CMK (cell line): ENCODE measurements around the gene SDK1.
"Not testable (repeated sequence)": the region's sequence is repeated elsewhere in the genome, so short reads cannot be mapped to it uniquely, and the experiment has no call there.

Source experiments
- DNase-seq: peaks from one replicate; pipeline ENCODE4 v3.0.0-alpha.2; 2010; ENCODE audit warnings: low read depth

The SDK1 gene

GRCh38 chr7:4273566-4274230 is 972.6 kb downstream of the SDK1 start:
- DNase-seq, result no peak

- no peak for DNase-seq
Observed at GRCh38 chr7:4274286-4274685, 973.2 kb downstream of the SDK1 start.

- no peak for DNase-seq
Observed at GRCh38 chr7:4277936-4278335, 976.9 kb downstream of the SDK1 start.

GRCh38 chr7:4279216-4279615 is 978.2 kb downstream of the SDK1 start:
- no peak for DNase-seq

DNA sequence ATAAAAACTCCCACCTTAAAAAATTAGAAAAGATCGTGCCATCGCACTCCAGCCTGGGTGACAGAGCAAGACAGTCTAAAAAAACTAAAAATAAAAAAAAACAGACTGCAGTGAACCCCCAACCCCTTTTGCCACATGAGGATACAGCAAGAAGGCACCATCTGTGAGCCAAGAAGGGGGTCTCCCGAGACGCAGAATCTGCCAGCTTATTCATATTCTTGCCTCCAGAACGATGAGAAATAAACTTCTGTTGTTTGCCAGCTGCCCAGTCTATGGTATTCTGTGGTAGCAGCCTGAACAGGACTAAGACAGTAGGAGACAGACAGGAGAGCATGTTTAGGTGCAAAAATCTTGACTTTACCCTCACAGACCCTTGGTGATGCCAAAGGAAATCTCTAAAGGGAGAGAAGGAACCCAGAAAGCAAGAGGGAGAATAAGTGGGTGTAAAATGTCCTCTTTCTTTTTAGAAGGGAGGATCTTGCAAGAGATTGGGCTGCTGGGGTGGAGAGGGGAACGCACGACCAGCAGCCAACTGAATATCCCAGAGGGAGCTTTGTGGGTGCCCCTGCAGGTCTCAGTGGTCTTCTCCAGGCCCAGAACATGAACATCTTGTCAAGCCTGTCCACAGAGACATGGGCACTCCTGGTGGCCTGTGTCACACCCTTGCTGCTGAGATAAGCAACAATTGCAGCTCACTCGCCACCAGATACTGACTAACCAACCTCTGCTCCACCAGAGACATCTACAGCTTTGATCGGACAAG is 980.4 kb downstream of the SDK1 start:
- no peak for DNase-seq

- no peak for DNase-seq
Observed at GRCh38 chr7:4282434-4283223, 981.6 kb downstream of the SDK1 start.

- DNase-seq, result no peak
Observed at GRCh38 chr7:4286351-4286750, 985.3 kb downstream of the SDK1 start.

GRCh38 chr7:4288791-4289394 is 987.8 kb downstream of the SDK1 start:
- DNase-seq, result no peak

DNA sequence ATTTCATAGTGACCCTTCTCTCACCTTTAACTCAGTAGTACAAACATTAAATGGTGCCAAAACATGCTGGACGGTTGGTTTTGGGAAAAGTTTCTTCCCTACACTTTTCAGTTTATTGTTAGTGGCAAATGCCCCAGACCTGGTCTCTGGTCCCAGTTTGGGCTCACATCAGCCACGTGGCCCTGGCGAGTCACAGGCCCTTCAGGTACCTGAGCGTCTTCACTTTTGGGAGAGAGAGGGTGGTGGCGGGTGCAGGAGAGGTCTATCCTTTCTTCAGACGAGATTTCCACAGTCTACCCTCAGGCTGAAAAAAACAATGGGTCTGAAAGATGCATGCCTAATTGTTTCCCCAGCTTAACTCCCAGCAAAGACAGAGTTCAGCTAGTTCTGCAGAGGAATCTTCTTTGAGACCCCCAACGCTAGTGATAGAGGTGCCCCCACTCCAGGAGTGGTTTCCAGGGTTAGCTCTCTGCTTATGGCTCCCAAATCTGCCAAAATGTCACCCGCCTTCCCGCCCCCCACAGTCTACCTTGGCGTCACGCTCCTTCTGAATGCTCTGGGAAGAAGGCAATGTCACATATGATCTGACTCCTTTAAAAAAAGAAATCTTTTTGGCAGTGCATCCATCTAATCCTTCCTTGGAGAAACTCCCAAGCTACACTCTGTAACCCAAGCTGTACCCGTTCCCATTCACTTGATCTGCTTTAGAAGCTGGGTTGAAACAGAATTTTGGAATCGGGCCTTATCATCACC is 996.3 kb downstream of the SDK1 start:
- DNase-seq, result no peak

- no peak for DNase-seq
Observed at GRCh38 chr7:4297918-4298219, 996.8 kb downstream of the SDK1 start.

- no peak for DNase-seq
Observed at GRCh38 chr7:4299431-4299830, 998.4 kb downstream of the SDK1 start.

DNA sequence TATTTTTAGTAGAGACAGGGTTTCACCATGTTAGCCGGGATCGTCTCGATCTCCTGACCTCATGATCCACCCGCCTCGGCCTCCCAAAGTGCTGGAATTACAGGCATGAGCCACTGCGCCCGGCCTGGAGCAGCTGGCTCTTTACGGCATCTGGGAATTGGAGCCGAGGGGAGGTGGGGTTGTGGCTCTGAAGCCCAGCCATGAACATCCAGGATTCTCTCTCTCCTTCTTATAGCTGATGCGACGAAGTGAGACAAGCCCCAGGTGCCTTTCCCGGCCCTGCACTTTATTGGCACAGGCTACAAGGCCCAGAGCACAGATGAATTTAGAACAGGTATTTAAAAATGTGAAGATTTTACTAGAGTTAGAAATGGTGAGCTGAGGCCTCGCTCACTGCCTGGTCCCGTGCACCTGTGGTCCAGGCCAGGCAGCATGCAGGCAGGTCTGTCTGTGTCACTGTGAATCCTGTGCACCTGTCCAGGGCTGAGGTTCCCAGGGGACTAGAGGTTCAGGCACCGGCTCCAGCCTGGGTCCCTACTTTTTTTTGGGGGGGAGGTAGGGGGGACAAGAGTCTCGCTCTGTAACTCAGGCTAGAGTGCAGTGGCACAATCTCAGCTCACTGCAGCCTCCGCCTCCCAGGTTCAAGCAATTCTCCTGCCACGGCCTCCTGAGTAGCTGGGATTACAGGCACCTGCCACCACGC is 1001.3 kb downstream of the SDK1 start:
- no peak for DNase-seq

GRCh38 chr7:4307316-4308204 is 1006.5 kb downstream of the SDK1 start:
- DNase-seq, result no peak

DNA sequence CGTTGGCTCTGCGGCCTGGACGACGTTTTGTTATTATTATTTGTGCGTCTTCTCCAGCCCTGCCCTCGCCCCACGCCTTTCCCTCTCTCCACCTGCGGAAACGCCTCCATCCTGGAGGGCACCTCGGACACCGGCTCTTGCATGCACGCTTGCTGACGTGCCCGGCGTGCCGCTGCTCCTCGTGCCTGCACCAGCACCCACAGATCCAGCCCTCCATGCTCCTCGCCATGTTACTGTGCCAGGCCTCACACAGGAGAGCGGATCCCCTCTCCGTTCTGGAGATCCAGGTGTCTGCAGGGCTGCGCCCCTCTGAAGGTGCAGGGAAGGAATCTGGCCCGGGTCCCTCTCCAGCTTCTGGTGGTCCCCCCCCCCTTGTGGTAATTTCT is 1007.1 kb downstream of the SDK1 start:
- DNase-seq, result no peak

DNA sequence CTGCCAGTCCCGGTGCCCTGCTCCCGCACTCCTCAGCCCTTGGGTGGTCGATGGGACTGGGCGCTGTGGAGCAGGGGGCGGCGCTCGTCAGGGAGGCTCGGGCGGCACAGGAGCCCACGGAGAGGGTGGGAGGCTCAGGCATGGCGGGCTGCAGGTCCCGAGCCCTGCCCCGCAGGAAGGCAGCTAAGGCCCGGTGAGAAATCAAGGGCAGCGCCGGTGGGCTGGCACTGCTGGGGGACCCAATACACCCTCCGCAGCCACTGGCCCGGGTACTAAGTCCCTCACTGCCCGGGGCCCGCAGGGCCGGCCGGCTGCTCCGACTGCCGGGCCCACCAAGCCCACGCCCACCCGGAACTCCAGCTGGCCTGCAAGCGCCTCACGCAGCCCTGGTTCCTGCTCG is 1012.9 kb downstream of the SDK1 start:
- not testable (repeated sequence) for DNase-seq

DNA sequence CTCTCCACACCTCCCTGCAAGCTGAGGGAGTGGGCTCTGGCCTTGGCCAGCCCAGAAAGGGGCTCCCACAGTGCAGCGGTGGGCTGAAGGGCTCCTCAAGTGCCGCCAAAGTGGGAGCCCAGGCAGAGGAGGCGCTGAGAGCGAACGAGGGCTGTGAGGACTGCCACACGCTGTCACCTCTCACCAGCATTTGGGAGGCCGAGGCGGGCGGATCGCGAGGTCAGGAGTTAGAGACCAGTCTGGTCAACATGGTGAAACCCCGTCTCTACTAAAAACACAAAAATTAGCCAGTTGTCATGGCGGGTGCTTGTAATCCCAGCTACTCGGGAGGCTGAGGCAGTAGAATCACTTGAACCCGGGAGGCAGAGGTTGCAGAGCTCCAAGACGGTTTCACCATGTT is 1013.3 kb downstream of the SDK1 start:
- not testable (repeated sequence) for DNase-seq
